Measurements from ENCODE around the gene GGCT.

The GGCT gene

GRCh38 chr7:30463405-30464145 lies 41.1 kb downstream of the GGCT start:
- no peak for DNase-seq (ENCODE audit: low spot score)

- no peak for DNase-seq (ENCODE audit: low spot score)
These were observed 42.5 kb downstream of the GGCT start for GRCh38 chr7:30462179-30462578.

GRCh38 chr7:30460246-30460633 lies 44.4 kb downstream of the GGCT start:
- DNase-seq (ENCODE audit: low spot score), result no peak

- DNase-seq (ENCODE audit: low spot score), result no peak
These were observed 44.9 kb downstream of the GGCT start for GRCh38 chr7:30459591-30460245.

DNA sequence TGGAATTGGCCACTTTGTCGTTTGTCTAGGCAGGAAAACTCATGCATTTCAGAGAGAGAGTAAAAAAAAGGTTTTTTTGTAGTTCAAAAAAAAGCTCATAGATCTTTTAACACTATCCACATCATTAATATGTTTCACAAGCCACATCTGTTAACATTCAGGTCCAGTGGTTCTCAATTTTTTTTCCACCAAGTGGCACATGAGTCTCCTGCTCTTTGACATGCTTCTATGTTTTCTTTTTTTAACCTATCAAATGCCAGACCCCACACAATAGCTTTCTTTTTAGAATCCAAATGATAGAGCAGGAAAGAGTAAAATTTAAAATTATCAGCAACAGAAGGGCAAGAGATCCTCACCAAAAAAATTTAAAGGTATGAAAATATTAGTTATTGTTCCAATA lies 46.3 kb downstream of the GGCT start:
- no peak for DNase-seq (ENCODE audit: low spot score)

DNA sequence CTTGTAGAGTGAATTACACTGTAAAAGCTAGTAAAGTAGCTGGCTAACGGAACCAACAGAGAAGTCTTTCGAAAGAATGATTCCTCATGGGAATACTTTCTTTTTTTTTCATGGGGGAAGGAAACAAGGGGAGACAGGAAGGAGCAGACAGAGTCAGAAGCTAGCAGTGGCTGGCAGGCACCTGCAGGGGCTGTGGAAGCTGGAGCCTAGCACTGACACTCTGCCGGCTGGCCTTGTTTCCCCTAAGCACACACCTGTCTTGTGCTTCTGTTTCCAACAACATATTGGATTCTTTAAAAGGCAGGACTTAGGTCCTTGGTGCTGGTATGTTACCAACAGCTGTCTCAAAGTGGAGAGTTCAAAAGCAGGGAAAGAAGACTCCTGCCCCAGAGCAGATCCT lies 50.7 kb downstream of the GGCT start:
- DNase-seq (ENCODE audit: low spot score), result no peak

DNA sequence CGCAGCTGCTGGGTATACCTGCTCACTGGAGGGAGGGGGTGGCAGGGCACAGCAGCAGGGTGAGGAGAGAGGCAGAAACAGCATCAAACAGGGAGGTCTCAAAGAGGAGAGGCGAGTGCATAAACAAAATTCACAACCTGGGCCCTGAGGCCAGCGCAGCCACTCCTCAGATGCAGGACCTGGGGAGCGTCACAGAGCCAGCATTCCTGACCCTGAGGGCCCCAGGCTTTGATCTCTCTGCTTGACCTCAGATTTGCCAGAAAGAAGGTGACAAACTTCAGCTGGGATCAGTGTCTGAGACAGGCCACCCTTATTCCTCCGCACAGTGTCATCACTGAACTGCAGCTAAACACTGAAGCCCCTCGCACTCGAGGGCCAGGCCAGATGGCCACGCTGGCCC lies 51.6 kb downstream of the GGCT start:
- DNase-seq (ENCODE audit: low spot score), result no peak

DNA sequence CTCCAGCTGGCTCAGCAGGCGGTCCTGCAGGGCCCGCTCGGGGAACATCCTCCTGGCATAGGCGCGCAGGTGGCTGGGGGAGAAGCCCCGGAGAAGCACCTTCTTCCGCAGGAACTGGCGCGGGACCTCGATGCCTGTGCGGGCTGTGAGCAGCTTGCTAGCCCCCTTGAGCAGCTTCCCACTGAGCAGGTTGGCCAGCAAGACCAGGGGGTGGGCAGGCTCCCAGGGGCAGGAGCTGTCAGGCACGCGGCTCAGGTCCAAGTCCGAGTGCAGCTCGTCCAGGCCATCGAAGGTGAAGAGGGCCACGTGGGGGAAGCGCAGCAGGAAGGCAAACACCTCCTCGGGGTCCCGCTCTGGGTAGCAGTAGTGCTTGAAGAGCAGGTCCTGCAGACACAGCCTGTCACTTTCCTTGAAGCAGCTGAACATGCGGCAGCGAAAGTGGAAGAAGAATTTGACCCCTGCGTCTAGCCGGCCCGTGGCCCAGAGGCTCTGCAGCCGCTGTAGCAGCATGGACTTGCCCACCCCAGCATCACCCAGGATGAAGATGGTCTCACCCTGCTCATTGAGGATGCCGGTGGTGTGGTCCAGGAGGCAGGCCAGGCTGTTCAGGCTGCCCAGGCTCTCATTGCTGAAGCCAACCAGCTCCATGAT lies 52.2 kb downstream of the GGCT start:
- no peak for DNase-seq (ENCODE audit: low spot score)

DNA sequence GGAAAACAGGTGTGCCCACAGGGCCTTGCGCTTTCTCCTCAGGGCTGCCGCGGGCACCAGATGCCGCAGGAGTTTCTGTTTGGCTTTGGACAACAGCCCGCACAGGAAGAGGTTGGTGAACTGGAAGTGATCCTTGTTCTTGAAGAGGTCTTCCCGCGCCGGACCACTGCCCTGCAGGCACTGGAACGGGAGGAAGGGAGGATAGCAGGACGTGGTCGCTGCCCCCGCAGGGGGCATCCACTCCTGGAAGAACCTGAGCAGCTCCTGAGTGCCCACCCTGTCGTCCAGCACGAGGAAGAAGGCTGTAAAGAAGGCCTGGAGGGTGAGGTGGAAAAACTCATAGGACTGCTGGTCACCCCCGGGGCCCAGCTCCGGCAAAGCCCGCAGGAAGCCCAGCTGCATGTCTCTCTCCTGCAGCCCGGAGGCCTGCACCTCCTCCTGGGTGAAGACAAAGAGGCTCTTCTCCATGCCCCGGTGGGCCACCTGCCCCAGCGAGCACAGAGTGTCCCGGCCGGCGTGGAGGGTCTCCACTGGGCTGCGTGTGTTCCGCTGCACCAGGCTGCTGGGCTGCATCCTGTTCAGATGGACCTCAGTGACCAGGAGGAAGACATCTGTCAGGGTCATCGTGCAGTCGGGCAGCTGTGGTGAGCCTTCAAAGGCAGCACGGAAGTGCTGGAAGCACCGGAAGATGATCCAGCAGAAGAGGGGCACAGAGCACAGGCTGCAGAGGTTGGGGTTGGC lies 52.9 kb downstream of the GGCT start:
- DNase-seq (ENCODE audit: low spot score), result no peak

- no peak for DNase-seq (ENCODE audit: low spot score)
These were observed 53.6 kb downstream of the GGCT start for GRCh38 chr7:30450983-30451497.

- no peak for DNase-seq (ENCODE audit: low spot score)
These were observed 54.2 kb downstream of the GGCT start for GRCh38 chr7:30450240-30450982.

GRCh38 chr7:30448461-30449189 lies 56.0 kb downstream of the GGCT start:
- no peak for DNase-seq (ENCODE audit: low spot score)

- no peak for DNase-seq (ENCODE audit: low spot score)
These were observed 57.2 kb downstream of the GGCT start for GRCh38 chr7:30447466-30447865.

Data from cerebellar cortex (tissue), 1 donor.